Daoy (cell line): ENCODE measurements around the gene WDR75. TPM values are rescaled to one million over a fixed set of nuclear protein-coding genes. Genes with fewer than 3 reads are reported as not detected.

Source experiments
- DNase-seq: peaks from one replicate; pipeline ENCODE4 v3.0.0-alpha.2; 2015; ENCODE audit warnings: low read depth
- total RNA-seq: library from RNA; depleted of rRNA; stranded (reverse); fragments of >200 nt; shearing (Covaris generic); gene quantifications from 2 replicates; pipeline ENCODE4 v1.2.3, GENCODE V29; 2014

WDR75 gene
- total RNA-seq, 1 experiment from 2014 or later: 72.5 TPM

DNA sequence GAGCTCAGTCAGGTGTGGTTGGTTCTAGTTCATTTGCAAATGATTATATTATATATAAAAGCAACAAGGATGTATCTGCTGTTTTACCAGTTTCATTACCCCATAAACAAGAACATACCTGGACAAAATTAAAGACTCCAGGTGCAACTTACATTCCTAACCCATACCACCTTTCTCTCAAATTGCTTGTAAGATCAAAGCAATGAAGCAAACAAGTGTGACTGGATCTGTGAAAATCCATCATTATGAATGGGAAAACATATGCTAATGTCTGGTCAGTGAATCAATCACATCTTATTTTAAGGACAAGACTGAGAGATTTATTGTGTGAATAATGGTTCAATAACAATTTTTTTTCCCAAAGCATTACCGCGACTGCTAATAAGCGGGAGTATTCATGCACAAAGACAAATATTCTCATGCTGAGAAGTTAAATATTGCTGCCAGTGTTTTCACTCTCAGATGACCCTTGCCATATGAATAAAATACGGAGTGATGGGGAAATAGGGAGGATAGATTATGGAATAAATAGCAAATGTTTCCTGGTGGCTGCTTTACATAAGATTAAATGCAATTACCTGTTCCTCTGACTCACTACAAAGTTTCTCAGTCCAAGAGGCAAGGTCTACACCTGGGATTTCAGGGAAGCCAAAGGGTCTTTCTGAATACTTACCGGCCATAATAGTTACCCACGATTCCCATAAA lies 59.3 kb downstream of the WDR75 start:
- DNase-seq: no peak

DNA sequence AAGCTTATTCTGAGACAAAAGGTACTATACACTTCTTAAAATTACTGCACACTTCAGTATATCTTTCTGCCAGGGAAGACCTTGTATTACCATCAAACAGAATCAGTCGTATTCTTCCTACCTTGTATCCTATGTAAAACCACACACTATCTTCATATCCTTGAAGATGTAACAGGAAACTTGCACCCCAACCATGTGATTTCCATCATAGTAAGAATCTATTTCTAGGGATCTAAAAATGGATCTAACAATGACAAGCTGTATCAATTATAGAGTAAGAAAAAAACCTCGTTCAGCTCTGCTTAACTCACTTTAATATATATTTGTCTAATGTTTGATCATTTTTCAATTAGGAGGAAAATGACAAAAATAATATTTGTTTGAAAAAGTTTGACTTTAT lies 60.2 kb downstream of the WDR75 start:
- DNase-seq: no peak

DNA sequence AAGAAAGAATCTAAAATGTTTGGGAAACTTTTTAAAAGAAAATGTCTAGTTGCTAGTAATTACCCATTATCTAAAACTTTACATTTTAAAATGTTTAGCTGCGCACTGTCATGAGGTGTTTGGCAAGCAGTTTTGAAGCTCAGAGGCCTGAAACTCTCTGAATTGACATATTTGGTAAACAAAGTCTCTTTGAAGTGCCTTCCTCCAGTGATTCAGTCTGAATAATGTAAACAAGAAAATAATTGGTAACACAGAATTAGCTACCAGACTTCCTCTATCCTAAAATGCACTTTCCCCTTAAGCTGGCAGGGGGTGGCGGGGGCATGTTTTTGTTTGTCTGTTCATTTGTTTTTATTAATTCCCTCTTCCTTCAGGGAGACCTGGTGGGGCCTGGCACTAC lies 61.4 kb downstream of the WDR75 start:
- DNase-seq: no peak

DNA sequence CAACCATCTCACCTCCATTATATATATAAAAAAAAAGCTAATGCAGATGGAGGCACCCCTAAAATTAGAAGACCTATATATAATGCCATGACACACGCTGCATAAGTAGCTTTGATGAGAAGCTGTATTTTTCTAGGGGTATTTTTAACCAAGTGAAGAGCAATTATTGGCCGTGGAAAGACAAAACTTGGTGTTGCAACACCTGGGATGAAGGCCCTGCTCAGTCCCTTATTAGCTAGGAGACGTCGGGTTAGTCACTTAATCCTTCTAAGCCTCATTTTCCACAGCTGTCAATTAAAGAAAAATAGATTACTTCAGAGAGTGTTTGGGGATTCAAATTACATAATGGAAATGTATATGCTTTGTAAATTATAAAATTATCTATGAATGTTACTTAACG lies 63.0 kb downstream of the WDR75 start:
- DNase-seq: no peak

DNA sequence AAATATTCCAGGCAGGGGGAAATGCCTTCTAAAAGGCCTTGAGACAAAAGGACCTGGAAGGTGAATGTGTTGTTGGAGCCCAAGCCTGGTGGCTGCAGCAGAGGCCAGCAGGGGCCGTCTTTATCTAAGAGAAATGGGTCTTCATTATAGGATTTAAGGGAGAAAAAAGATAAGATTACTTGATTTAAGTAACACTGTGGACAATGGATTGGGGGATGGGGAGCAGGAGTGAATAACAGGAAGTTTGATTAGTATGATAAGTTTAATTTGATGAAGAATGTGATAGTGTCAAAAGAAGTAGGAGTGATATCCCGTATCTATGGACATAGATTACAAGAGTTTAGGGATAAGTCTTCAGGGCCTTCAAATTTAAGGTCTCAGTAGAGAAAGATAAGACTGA lies 64.2 kb downstream of the WDR75 start:
- DNase-seq: no peak

DNA sequence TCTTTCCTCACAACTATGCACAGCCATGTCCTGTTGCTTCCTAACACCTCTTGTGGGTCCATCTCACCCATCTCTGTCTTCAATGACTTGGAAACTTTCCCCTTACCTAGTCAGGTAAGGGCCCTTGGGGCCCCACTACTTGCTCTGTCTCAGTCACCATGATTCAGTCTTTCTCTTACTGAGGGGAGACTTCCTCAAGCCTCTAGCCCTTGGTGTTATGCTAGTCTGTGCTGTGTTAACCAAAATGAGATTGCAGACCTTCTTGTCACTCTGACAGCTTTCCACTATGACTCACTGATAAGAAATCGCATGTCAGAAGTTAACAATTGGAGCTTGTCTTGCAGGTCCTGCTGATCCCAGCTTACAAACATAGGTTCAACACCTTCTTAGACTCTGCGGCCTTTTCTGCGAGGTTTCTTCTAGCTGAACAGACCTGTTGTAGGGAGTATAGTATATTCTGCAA lies 65.3 kb downstream of the WDR75 start:
- peak; percentile 6 for DNase-seq

DNA sequence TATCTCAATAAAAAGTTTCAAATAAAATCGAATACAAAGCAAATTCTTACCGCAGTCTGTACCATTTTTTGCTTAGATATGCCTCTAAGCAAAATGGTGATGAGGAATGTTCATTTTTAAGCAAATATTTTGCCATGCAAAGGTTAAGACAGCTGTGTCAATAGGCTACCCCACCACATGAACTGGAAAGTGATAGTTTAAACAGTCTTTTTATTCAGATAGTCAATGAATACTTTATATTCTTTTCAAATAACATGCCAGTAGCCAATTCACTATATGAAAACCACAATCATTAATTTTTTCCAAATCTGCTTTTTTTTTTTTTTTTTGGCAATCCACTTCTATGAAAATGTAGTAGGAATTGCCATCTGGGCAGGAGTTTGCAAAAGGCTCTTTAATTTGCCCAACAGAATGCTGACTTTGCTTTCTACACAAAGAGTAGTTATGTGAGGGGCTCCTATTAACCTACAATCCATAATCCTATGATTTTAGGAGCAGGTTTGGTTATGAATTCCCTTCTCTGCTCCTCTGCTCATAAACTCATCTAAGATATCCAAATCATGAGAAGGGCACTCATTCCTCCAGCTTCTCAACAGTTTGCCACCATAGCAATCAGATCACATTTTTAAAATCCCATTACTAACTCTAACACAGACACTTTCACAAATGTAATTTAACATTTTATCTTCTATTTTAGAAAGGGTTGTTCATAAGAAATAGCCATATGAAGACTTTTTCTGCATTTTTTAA lies 70.1 kb downstream of the WDR75 start:
- no peak for DNase-seq

DNA sequence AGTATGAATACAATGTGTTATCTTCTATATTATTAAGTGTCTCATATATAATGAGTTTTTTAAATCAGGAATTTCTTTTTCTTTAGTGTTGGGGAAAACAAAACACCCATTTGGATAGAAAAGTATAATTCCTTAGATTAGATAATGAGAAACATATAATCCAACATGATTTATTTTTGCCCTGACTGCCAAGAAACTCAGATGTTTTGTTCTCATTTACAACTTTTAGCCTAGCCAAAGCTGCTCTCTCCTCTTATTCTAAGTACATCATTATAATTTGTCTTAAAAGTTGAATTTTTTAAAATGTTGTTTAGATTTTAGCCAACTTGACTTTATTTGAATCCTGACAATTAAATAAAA lies 70.7 kb downstream of the WDR75 start:
- DNase-seq: no peak

DNA sequence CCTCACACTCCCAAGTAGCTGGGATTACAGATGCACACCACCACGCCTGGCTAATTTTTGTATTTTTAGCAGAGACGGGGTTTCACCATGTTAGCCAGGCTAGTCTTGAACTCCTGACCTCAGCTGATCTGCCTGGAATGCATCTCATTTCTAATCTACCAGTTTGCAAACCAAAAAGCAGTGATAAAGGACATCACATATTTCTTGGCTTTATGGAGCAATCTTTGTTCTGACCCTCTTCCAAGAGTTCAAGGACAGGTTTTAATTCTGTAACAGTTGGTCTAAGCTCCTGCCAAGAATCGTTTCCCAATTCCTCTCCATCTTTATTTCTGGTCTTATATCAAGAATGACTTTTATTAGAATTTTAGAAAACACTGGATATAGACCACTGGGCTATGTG lies 71.6 kb downstream of the WDR75 start:
- DNase-seq: no peak

DNA sequence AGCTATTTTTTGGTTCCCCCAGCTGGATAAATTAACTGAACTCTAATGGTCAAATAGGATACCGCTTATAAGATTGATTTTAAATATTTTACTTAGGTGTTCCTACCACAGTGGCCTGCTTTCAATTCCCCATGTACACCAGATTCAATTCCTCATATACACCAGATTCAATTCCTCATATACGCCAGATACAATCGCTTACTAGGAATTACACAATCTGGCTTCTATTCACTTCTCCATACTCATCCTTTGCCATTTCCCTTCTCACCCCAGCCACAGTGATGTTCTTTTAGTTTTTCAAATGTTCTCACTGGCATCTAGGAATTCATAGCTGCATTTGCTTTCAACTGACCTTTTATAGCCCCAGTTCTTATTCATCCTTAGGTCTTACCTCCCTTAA lies 72.8 kb downstream of the WDR75 start:
- no peak for DNase-seq

DNA sequence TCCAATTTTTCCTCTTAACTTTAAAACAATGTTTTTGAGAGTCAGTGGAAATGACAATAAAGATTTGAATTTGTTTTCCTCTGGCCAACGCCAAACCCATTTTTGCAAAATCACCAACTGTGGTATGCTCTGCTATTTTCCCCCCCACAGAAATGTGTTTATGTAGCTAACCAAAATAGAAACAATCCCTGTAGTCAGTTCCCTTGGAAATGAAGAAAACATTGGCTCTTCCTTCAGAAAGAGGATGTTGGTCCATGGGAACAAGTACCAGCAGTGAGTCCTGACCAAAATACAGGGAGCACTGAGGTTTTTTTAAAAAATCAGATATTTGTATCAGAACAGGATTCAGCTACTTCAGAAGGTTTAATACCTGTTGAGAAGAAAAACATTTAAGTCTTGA lies 74.0 kb downstream of the WDR75 start:
- DNase-seq: no peak

DNA sequence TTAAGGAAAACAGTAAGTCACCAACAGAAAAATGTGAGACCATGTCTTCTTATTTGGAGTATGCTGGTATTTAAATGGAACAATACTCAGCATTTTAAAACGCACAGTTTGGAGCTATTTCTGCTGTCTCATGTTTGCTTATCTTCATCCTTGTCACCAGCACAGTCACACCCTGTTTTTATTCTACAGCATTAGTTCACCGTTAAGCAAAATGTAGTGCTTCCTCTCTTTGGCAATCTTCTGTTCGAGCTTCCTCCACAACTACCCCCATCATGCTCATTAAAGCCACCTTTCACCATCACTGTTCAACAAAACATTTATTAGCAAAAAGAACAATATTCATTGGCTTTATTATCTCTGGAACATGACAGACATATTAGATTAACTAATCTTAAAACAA lies 75.3 kb downstream of the WDR75 start:
- DNase-seq: no peak

DNA sequence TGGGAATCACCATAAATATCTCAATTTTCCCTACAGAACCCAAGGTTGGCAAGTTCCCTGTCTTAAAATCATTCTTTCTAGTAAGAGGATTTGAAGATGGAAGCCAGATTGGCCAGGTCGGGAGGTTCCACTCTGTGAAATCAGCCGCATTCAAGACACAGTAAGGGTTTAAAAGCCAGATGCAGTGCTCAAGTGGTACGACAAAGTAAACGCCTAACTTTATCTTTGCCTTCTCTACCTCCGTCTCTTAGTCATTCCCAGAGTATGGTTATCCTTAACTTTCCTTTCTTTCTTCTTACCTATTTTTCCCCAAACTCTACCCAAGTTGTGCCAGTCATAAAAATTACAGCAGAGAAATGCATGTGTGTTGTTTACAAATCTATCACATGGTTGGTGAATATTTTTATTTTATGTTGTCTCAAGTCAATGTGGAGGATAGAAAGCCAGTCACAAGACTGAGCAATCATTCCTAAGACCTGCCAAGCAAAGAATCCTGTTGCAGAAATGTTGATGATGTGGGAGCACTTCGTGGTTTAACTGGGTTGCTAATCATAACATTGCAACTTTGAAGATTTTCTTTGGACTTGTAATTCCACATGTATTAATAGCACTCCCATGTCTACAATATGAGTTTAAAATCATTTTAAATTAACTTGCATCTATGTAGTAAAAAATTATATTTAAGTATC lies 76.7 kb downstream of the WDR75 start:
- no peak for DNase-seq

DNA sequence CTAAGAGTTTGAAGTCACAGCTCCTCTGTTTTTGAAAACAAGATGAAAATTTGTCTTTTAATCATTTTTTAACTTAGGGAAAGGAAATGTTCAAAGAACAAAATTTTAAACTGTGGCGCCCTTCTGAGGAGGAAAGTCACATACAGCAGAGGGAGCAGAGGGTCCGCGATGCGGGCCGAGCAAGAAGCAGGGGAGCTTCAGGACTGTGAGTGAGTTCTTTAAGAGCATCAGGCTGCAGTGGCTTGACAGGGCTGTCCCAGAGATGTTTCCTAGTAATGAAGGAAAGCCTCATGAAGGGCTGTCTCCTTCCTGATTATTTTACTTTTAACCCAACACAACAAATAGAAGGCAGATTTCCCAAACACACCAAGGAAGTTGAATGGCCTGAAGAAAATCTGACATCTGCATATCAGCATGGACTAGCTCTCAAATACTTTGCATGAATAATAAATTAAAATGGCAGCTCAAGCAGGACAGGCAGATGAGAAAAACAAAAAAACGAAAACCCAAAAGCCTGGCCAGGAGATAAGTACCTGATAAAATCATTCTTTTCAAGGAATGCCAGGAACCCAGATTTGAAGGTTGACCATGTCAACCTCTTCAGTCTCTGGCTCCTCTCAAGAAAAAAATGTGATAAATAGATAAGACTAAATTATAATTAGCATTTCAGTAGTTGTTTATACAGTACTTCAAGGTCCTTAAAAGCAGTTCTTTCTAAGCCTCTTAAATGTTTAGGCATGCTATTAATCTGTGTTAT lies 78.5 kb downstream of the WDR75 start:
- no peak for DNase-seq

DNA sequence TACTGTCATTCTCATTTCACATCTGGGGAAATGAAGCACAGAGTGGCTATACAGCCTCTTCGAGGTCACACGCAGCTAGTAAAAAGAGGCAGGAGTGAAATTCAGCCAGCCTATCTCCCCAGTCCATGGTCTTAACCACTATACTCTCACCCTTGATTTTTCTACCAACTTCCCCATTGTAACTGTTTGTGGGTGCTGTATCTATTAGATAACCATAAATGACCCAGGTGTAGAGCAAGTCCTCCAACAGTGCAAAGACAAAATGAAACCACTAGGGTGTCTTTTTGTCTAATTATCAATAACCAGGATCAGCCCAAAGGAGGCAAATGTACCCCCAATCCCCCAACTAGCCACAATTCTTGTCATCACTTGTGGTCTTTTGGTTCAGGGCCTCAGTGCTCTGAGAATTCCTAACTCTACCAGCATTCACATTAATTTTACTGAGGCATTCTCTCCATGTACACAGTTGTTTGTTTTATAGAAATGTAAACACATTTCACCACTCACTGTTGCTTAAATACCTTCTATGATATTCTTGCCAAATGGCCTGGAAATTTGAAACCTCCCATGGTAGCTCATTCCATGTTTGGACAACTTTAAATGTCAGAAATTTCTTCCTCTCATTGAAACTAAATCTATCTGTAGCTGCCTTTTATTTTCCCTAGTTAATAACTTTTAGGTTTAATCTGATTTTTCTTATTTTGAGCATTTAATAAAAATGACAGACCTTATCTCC lies 80.6 kb downstream of the WDR75 start:
- no peak for DNase-seq

DNA sequence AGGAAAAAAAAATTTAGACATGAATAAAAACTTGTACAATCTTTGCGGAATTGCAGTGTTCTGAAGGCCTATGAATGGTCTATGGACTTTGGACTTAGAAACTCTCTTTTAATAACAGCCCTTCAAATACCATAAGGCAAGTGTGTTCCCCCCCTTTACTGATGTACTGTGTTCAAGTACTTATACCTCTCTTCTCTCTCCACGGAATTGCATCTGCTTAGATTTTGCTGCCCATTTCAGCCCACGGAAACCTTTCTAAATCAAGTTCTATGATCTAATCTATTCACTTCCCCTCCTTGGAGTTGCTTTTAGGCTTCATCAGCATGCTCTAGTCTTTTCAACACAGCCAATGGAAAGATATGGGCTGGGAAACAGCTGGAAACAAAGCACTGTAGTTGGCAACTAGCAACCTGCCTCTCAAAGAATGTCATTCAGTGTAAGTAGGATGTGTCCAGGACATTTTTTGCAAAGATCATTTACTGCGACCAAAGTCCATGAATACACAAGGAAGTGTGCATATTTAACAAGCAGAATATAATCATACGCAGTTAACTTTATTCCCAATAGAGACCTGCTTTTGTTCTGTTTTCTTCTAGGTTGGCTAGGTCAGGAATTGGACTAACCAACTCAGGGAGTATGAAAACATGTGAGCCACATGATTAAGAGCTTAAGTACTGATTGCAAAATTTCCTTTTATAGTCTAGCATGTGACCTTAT lies 81.3 kb downstream of the WDR75 start:
- no peak for DNase-seq

DNA sequence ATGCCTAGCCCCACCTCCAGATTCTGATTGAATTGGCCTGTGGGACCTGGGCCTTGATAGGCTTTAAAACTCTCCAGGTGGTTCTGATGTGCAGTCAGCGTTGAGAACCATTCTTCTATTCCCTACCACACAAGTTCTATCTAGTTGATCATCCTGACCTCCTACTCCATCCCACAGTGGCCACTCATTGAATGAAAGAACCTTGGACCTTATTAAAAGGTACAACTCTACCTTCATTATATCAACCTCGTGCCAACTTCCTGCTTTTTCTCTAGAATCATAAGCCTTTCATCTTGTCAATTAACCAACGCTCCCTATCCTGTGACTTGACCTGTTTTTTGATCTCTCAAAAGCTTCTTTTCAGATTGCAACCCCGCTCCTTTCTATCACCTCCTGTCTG lies 83.5 kb downstream of the WDR75 start:
- no peak for DNase-seq
